Measurements from ENCODE around the gene KCTD15.

The KCTD15 gene

GRCh38 chr19:33780746-33781145 is 15.9 kb upstream of the KCTD15 start:
- no peaks in the 10 kb centered on the region for H3K9me3 ChIP-seq (ENCODE audit: control insufficient read depth, insufficient read depth, low read length)
- H3K4me1 ChIP-seq (ENCODE audit: control insufficient read depth, insufficient read depth, low read length): no peaks in the 10 kb centered on the region; the same call in 1 of the 2 replicates
- no peaks in the 10 kb centered on the region for H3K36me3 ChIP-seq (ENCODE audit: control insufficient read depth, insufficient read depth, low read length)
- H3K9ac ChIP-seq (ENCODE audit: low read depth, low read length): no peak overlapping the region
- H3K4me3 ChIP-seq (ENCODE audit: low read depth, low read length): no peak overlapping the region
- no peak overlapping the region for H3K27ac ChIP-seq (ENCODE audit: low read depth, low read length)
- no peaks in the 10 kb centered on the region for H3K27me3 ChIP-seq (ENCODE audit: control insufficient read depth, insufficient read depth, low read length)

- Histone ChIP-seq H3K27me3 (ENCODE audit: control insufficient read depth, insufficient read depth, low read length) (no peaks in the 10 kb centered on the region), H3K4me1 (ENCODE audit: control insufficient read depth, insufficient read depth, low read length) (no peaks in the 10 kb centered on the region; the same call in 1 of the 2 replicates), H3K9me3 (ENCODE audit: control insufficient read depth, insufficient read depth, low read length) (no peaks in the 10 kb centered on the region), H3K9ac (ENCODE audit: low read depth, low read length) (no peak overlapping the region), H3K36me3 (ENCODE audit: control insufficient read depth, insufficient read depth, low read length) (no peaks in the 10 kb centered on the region), H3K4me3 (ENCODE audit: low read depth, low read length) (no peak overlapping the region), H3K27ac (ENCODE audit: low read depth, low read length) (no peak overlapping the region)
These were observed 15.2 kb upstream of the KCTD15 start for GRCh38 chr19:33781415-33781935.

- no peaks in the 10 kb centered on the region for H3K9me3 ChIP-seq (ENCODE audit: control insufficient read depth, insufficient read depth, low read length)
- no peak overlapping the region for H3K27ac ChIP-seq (ENCODE audit: low read depth, low read length)
- no peaks in the 10 kb centered on the region; the same call in 1 of the 2 replicates for H3K4me1 ChIP-seq (ENCODE audit: control insufficient read depth, insufficient read depth, low read length)
- no peaks in the 10 kb centered on the region for H3K27me3 ChIP-seq (ENCODE audit: control insufficient read depth, insufficient read depth, low read length)
- no peak overlapping the region for H3K9ac ChIP-seq (ENCODE audit: low read depth, low read length)
- no peaks in the 10 kb centered on the region for H3K36me3 ChIP-seq (ENCODE audit: control insufficient read depth, insufficient read depth, low read length)
- H3K4me3 ChIP-seq (ENCODE audit: low read depth, low read length): no peak overlapping the region
These were observed 14.7 kb upstream of the KCTD15 start for GRCh38 chr19:33781996-33782395.

GRCh38 chr19:33784432-33784831 is 12.2 kb upstream of the KCTD15 start:
- Histone ChIP-seq H3K9ac (ENCODE audit: low read depth, low read length) (no peak overlapping the region), H3K4me1 (ENCODE audit: control insufficient read depth, insufficient read depth, low read length) (no peaks in the 10 kb centered on the region), H3K9me3 (ENCODE audit: control insufficient read depth, insufficient read depth, low read length) (no peaks in the 10 kb centered on the region), H3K4me3 (ENCODE audit: low read depth, low read length) (no peak overlapping the region), H3K27me3 (ENCODE audit: control insufficient read depth, insufficient read depth, low read length) (no peaks in the 10 kb centered on the region), H3K27ac (ENCODE audit: low read depth, low read length) (no peak overlapping the region), H3K36me3 (ENCODE audit: control insufficient read depth, insufficient read depth, low read length) (no peaks in the 10 kb centered on the region)

- H3K27me3 ChIP-seq (ENCODE audit: control insufficient read depth, insufficient read depth, low read length): no peaks in the 10 kb centered on the region
- no peak overlapping the region for H3K27ac ChIP-seq (ENCODE audit: low read depth, low read length)
- H3K36me3 ChIP-seq (ENCODE audit: control insufficient read depth, insufficient read depth, low read length): no peaks in the 10 kb centered on the region
- H3K4me1 ChIP-seq (ENCODE audit: control insufficient read depth, insufficient read depth, low read length): no peaks in the 10 kb centered on the region
- no peak overlapping the region for H3K9ac ChIP-seq (ENCODE audit: low read depth, low read length)
- H3K4me3 ChIP-seq (ENCODE audit: low read depth, low read length): no peak overlapping the region
- H3K9me3 ChIP-seq (ENCODE audit: control insufficient read depth, insufficient read depth, low read length): no peaks in the 10 kb centered on the region
These were observed 10.9 kb upstream of the KCTD15 start for GRCh38 chr19:33785795-33786194.

GRCh38 chr19:33788676-33789075 is 8.0 kb upstream of the KCTD15 start:
- no peak overlapping the region for H3K9ac ChIP-seq (ENCODE audit: low read depth, low read length)
- H3K27me3 ChIP-seq (ENCODE audit: control insufficient read depth, insufficient read depth, low read length): no peaks in the 10 kb centered on the region
- no peaks in the 10 kb centered on the region for H3K36me3 ChIP-seq (ENCODE audit: control insufficient read depth, insufficient read depth, low read length)
- H3K9me3 ChIP-seq (ENCODE audit: control insufficient read depth, insufficient read depth, low read length): no peaks in the 10 kb centered on the region
- no peaks in the 10 kb centered on the region for H3K4me1 ChIP-seq (ENCODE audit: control insufficient read depth, insufficient read depth, low read length)
- H3K4me3 ChIP-seq (ENCODE audit: low read depth, low read length): no peak overlapping the region
- no peak overlapping the region for H3K27ac ChIP-seq (ENCODE audit: low read depth, low read length)

- H3K9ac ChIP-seq (ENCODE audit: low read depth, low read length): no peak overlapping the region
- H3K4me3 ChIP-seq (ENCODE audit: low read depth, low read length): no peak overlapping the region
- no peaks in the 10 kb centered on the region for H3K27me3 ChIP-seq (ENCODE audit: control insufficient read depth, insufficient read depth, low read length)
- peaks cover 1% of the 10 kb centered on the region; the same call in 1 of the 2 replicates for H3K4me1 ChIP-seq (ENCODE audit: control insufficient read depth, insufficient read depth, low read length)
- no peak overlapping the region for H3K27ac ChIP-seq (ENCODE audit: low read depth, low read length)
- H3K9me3 ChIP-seq (ENCODE audit: control insufficient read depth, insufficient read depth, low read length): no peaks in the 10 kb centered on the region
- no peaks in the 10 kb centered on the region for H3K36me3 ChIP-seq (ENCODE audit: control insufficient read depth, insufficient read depth, low read length)
These were observed 7.3 kb upstream of the KCTD15 start for GRCh38 chr19:33789344-33789743.

GRCh38 chr19:33794683-33795369 is 1.8 kb upstream of the KCTD15 start:
- H3K36me3 ChIP-seq (ENCODE audit: control insufficient read depth, insufficient read depth, low read length): peaks cover 5% of the 10 kb centered on the region; the same call in 1 of the 2 replicates
- H3K27ac ChIP-seq (ENCODE audit: low read depth, low read length): peak overlapping the region; percentile 97
- H3K9me3 ChIP-seq (ENCODE audit: control insufficient read depth, insufficient read depth, low read length): no peaks in the 10 kb centered on the region
- peak overlapping the region; percentile 78 for H3K4me3 ChIP-seq (ENCODE audit: low read depth, low read length)
- H3K9ac ChIP-seq (ENCODE audit: low read depth, low read length): peak overlapping the region; percentile 45; the same call in 1 of the 2 replicates
- H3K4me1 ChIP-seq (ENCODE audit: control insufficient read depth, insufficient read depth, low read length): peaks cover 19% of the 10 kb centered on the region
- no peaks in the 10 kb centered on the region for H3K27me3 ChIP-seq (ENCODE audit: control insufficient read depth, insufficient read depth, low read length)

- Histone ChIP-seq H3K4me1 (ENCODE audit: control insufficient read depth, insufficient read depth, low read length) (peaks cover 26% of the 10 kb centered on the region), H3K27ac (ENCODE audit: low read depth, low read length) (peak overlapping the region; percentile 97), H3K27me3 (ENCODE audit: control insufficient read depth, insufficient read depth, low read length) (no peaks in the 10 kb centered on the region), H3K4me3 (ENCODE audit: low read depth, low read length) (peak overlapping the region; percentile 78), H3K9me3 (ENCODE audit: control insufficient read depth, insufficient read depth, low read length) (no peaks in the 10 kb centered on the region), H3K36me3 (ENCODE audit: control insufficient read depth, insufficient read depth, low read length) (peaks cover 12% of the 10 kb centered on the region), H3K9ac (ENCODE audit: low read depth, low read length) (peak overlapping the region; percentile 89)
These were observed 1.1 kb upstream of the KCTD15 start for GRCh38 chr19:33795370-33796163.

- H3K4me3 ChIP-seq (ENCODE audit: low read depth, low read length): peak overlapping the region; percentile 77
- H3K36me3 ChIP-seq (ENCODE audit: control insufficient read depth, insufficient read depth, low read length): peaks cover 36% of the 10 kb centered on the region
- peaks cover 26% of the 10 kb centered on the region for H3K4me1 ChIP-seq (ENCODE audit: control insufficient read depth, insufficient read depth, low read length)
- H3K27ac ChIP-seq (ENCODE audit: low read depth, low read length): peak overlapping the region; percentile 86
- no peaks in the 10 kb centered on the region for H3K27me3 ChIP-seq (ENCODE audit: control insufficient read depth, insufficient read depth, low read length)
- H3K9ac ChIP-seq (ENCODE audit: low read depth, low read length): peak overlapping the region; percentile 84
- H3K9me3 ChIP-seq (ENCODE audit: control insufficient read depth, insufficient read depth, low read length): no peaks in the 10 kb centered on the region
These were observed 1.4 kb downstream of the KCTD15 start for GRCh38 chr19:33797802-33798671.

All from HUES48 (cell line).